T47D (cell line): ENCODE data around the gene MRGPRD.

ENCODE experiments used
- DNase-seq, 2 experiments: peaks; one replicate each; pipeline versions ENCODE4 v3.0.0 to v3.0.0-alpha.2; 2011 to 2012; ENCODE audit warnings: low read depth in 1 of 2, low spot score in 1 of 2
- JUND ChIP-seq: IDR thresholded peaks from 2 replicates; pipeline ENCODE4 v1.6.1; 2012; ENCODE audit warnings: low read depth
- in situ Hi-C: cut with HindIII; loops from 2 replicates; pipeline ENCODE4 v1.10.0; 2016; ENCODE audit warnings: low sequenced_read_pairs, low pct_unique_long_range_greater_than_20kb

The MRGPRD gene

GRCh38 chr11:68980776-68981065, at the start of gene MRGPRD:
Gene MRGPRD (minus strand): TSS chr11:68980986. CDS start chr11:68980986, 0 bp downstream.
- in situ Hi-C loops: no loop called here
- TF ChIP-seq JUND: no peak

GRCh38 chr11:69030301-69030700, 49.5 kb upstream of the MRGPRD start:
- no peak for DNase-seq
- TF ChIP-seq JUND: no peak
- in situ Hi-C loops: no loop called here

More at GRCh38 chr11:68980776-68981065, at the start of gene MRGPRD:
- DNase-seq: no peak

- in situ Hi-C loops: no loop called here
- DNase-seq: no peak
Measured at GRCh38 chr11:69027704-69028372, 47.1 kb upstream of the MRGPRD start.

GRCh38 chr11:69024509-69024908, 43.7 kb upstream of the MRGPRD start:
- no peak for DNase-seq
- TF ChIP-seq JUND: no peak
- in situ Hi-C loops: no loop called here

More at GRCh38 chr11:69027704-69028372, 47.1 kb upstream of the MRGPRD start:
- no peak for TF ChIP-seq JUND

- TF ChIP-seq JUND: no peak
- in situ Hi-C loops: no loop called here
- no peak for DNase-seq
Measured at GRCh38 chr11:69022260-69022659, 41.5 kb upstream of the MRGPRD start.

GRCh38 chr11:69018924-69019323, 38.1 kb upstream of the MRGPRD start:
- no peak for DNase-seq
- TF ChIP-seq JUND: no peak
- in situ Hi-C loops: no loop called here

GRCh38 chr11:69017951-69018350, 37.2 kb upstream of the MRGPRD start:
- no peak for DNase-seq
- TF ChIP-seq JUND: no peak
- in situ Hi-C loops: no loop called here

GRCh38 chr11:69014898-69015549, 34.2 kb upstream of the MRGPRD start:
- in situ Hi-C loops: no loop called here
- no peak for TF ChIP-seq JUND
- no peak for DNase-seq

GRCh38 chr11:69014084-69014851, 33.5 kb upstream of the MRGPRD start:
- no peak for DNase-seq
- in situ Hi-C loops: no loop called here
- no peak for TF ChIP-seq JUND

- no peak for DNase-seq
- no peak for TF ChIP-seq JUND
- in situ Hi-C loops: no loop called here
Measured at GRCh38 chr11:69013009-69013951, 32.5 kb upstream of the MRGPRD start, which contains the start of gene MRGPRF. Gene MRGPRF (minus strand): TSS chr11:69013246. CDS start chr11:69009901, 3,345 bp downstream.

GRCh38 chr11:69012092-69013008, 31.6 kb upstream of the MRGPRD start:
- no peak for TF ChIP-seq JUND
- DNase-seq: no peak
- in situ Hi-C loops: no loop called here
